PC-9 (cell line): Measurements from ENCODE around the gene IGFBP4.

Source experiments
- CTCF ChIP-seq: fragments of 200-600 bp; sonication (generic); conservative IDR thresholded peaks from 2 replicates; pipeline ENCODE4 v1.6.1; 2017; ENCODE audit warnings: mixed run types, antibody characterized with exemption, mild to moderate bottlenecking, moderate library complexity
- EZH2 ChIP-seq: fragments of 200-600 bp; sonication (generic); IDR thresholded peaks from 2 replicates; pipeline ENCODE4 v1.8.0; 2017; ENCODE audit warnings: antibody characterized with exemption, low read depth

GRCh38 chr17:40486522-40487370 is 43.5 kb downstream of the IGFBP4 start:
- no peak for TF ChIP-seq CTCF
- no peak for TF ChIP-seq EZH2
